ENCODE data around the gene CDKN2D.
A peak's percentile ranks its signal among the peaks of the same experiment; 100 is the strongest.
"Not testable (repeated sequence)": the region's sequence is repeated elsewhere in the genome, so short reads cannot be mapped to it uniquely, and the experiment has no call there.

CDKN2D gene

DNA sequence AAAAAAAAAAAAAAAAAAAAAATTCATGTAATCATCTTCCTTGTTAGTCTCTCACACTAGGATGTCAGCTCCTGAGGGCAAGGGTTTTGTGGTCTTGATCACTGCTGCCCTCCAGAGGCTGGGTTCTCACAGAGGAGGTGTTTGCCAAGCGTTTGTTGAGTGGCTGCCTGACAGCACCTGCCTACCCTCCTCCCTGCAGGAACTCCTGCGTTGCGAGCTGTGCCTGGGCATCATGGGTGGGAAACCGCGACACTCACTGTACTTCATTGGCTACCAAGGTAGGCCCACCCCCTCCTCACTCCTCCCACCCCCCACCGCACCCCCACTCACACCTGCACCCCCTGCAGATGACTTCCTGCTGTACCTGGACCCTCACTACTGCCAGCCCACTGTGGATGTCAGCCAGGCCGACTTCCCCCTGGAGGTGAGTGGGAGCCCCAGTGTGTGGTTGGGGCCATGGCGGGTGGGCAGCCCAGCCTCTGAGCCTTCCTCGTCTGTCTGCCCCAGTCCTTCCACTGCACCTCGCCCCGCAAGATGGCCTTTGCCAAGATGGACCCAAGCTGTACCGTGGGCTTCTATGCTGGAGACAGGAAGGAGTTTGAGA, 17.0 kb downstream of the CDKN2D start:
- no peak for DNase-seq (ENCODE audit: low read depth)

GRCh38 chr19:10551006-10551405, 17.8 kb downstream of the CDKN2D start:
- not testable (repeated sequence) for DNase-seq (ENCODE audit: low read depth)

- DNase-seq (ENCODE audit: low read depth), result no peak
Observed at GRCh38 chr19:10550336-10550735, 18.4 kb downstream of the CDKN2D start.

GRCh38 chr19:10549733-10550132, 19.0 kb downstream of the CDKN2D start:
- no peak for DNase-seq (ENCODE audit: low read depth)

- DNase-seq (ENCODE audit: low read depth), result no peak
Observed at GRCh38 chr19:10548746-10549276, 20.0 kb downstream of the CDKN2D start.

- no peak for DNase-seq (ENCODE audit: low read depth)
Observed at GRCh38 chr19:10546817-10547216, 22.0 kb downstream of the CDKN2D start.

GRCh38 chr19:10544753-10545251, 24.0 kb downstream of the CDKN2D start:
- no peak for DNase-seq (ENCODE audit: low read depth)

DNA sequence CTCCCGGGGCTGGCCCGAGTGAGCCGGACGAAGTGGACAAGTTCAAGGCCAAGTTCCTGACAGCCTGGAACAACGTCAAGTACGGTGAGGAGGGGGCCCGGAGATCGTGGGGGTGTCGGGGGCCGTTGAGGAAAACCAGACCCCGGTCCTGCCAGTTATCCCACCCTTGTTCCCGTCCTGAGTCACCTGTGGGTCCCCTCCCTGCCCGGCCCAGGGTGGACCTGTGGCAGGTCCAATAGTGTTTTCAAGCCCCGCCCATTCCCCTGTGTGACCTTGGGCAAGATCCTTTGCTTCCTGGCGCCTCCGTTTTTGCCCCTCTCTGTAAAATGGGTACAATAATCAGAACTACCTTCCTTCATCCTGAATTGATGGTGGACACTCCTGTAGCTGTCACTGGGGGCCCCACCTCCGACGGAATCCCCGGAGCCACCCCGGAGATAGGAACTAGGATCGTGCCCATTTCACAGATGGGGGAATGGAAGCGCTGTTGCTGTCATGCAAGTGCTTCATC, 24.5 kb downstream of the CDKN2D start:
- no peak for DNase-seq (ENCODE audit: low read depth)

- DNase-seq (ENCODE audit: low read depth), result peak; percentile 76
Observed at GRCh38 chr19:10543420-10544241, 25.1 kb downstream of the CDKN2D start, which contains the start of gene ATG4D. ATG4D (plus strand) TSS chr19:10543904; CDS start chr19:10544091, 187 bp downstream.

DNA sequence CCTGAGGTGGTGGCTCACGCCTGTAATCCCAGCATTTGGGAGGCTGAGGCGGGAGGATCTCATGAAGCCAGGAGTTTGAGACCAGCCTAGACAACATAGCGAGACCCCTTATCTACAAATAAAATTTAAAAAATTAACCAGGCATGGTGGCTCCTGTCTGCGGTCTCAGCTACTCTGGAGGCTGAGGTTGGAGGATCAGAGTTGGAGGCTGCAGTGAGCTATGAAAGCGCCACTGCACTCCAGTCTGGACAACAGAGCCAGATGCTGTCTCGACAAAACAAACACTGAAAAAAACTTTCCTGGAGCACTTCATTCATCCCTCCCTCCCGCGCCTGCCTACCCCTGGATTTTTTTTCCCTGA, 25.7 kb downstream of the CDKN2D start:
- DNase-seq (ENCODE audit: low read depth), result no peak

DNA sequence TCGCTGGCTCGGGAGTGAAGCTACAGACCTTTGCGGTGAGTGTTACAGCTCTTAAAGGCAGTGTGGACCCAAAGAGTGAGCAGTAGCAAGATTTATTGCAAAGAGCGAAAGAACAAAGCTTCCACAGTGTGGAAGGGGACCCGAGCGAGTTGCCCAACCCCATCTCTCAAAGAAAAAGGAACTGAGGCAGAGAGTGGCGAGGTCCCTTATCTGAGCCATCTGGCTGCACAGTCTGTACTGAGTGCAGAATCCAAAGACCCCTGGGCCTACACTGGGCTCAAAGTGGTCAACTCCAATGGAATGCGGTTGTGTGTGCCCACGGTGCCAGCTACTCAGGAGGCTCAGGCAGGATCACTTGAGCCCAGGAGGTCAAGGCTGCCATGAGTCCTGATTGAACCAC, 29.8 kb downstream of the CDKN2D start:
- not testable (repeated sequence) for DNase-seq (ENCODE audit: low read depth)

DNA sequence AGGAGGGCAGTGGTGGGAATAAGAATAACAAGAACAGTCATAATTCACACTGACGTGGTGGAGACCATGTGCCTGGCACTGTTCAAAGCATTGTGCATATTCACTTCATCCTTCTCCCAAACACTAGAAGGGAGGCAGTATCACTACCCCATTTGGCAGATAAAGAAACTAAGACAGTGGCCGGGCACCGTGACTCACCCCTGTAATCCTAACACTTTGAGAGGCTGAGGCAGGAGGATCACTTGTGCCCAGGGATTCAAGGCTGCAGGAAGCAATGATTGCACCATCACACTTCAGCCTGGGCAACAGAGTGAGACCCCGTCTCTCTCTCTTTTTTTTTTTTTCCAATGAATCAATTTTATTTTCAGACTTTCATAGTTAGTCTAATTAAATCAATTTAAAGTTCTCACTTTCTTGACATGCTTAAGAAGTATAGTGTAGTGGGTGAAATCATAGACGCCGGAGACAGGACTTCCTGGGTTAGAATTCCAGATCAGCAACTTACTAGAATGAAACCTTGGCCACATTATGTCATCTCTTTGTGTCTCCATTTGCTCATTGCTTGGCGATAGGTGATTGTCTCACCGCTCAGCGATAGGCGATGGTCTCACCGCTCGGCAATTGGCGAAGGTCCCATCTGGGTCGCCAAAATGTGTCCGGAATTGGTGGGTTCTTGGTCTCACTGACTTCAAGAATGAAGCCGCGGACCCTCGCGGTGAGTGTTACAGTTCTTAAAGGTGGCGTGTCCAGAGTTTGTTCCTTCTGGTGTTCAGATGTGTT, 30.4 kb downstream of the CDKN2D start:
- DNase-seq (ENCODE audit: low read depth), result no peak

GRCh38 chr19:10537668-10538067, 31.1 kb downstream of the CDKN2D start:
- DNase-seq (ENCODE audit: low read depth), result no peak

- DNase-seq (ENCODE audit: low read depth), result no peak
Observed at GRCh38 chr19:10535613-10536012, 33.2 kb downstream of the CDKN2D start.

DNA sequence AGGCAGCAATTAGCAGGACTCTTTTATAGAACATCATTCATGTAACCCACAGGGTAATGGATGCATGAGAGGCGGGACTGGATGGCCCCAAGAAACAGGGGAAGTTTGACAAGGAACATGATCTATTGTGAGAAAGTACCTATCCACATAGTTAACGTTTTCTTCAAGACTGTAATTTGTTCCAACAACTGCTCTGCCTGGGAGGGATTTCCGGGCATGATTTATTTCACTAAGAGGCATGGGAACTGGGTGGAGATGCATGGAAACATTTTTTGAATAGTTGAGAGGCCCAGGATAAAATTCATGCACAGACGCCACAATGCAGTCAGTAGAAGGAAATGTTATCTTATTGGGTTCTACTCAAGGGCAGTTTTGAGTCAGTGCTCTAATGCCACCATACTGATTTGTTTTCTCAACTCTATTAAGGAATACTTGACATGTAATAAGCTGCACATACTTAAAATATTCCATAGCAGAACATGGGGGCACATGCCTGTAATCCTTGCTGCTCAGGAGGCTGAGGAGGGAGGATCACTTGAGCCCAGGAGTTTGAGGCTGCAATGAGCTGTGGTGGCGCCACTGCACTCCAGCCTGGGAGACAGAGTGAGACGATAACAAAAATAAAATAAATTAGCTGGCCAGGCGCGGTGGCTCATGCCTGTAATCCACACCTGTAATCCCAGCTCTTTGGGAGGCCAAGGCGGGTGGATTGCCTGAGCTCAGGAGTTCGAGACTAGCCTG, 35.0 kb downstream of the CDKN2D start:
- DNase-seq (ENCODE audit: low read depth), result no peak

- no peak for DNase-seq (ENCODE audit: low read depth)
Observed at GRCh38 chr19:10532457-10532856, 36.3 kb downstream of the CDKN2D start.

DNA sequence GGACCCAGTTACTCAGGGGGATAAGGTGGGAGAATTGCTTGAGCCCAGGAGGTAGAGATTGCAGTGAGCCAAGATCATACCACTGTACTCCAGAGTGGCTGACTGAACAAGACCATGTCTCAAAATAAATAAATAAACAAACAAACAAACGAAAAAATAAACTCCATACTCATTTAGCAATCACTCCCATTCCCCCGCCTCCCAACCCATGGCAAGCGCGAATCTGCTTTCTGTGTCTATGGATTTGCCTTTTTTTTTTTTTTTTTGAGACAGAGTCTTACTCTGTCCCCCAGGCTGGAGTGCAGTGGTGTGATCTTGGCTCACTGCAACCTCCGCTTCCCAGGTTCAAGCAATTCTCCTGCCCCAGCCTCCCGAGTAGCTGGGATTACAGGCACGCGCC, 41.9 kb downstream of the CDKN2D start:
- not testable (repeated sequence) for DNase-seq (ENCODE audit: low read depth)

DNA sequence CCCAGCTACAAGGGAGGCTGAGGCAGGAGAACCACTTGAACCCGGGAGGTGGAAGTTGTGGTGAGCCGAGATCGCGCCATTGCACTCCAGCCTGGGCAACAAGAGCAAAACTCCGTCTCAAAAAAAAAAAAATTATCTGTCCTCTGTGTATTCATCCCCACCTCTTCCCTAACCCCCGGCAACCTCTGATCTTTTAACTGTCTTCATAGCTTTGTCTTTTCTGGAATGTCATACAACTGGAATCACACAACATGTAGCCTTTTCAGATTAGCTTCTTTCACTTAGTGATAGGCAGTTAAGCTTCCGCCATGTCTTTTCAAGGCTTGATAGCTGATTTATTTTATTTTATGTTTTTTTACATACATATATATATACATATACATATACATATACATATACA, 43.1 kb downstream of the CDKN2D start:
- no peak for DNase-seq (ENCODE audit: low read depth)

GRCh38 chr19:10523135-10523636, 45.6 kb downstream of the CDKN2D start:
- DNase-seq (ENCODE audit: low read depth), result no peak

- DNase-seq (ENCODE audit: low read depth), result no peak
Observed at GRCh38 chr19:10521461-10522171, 47.2 kb downstream of the CDKN2D start.

Data from T follicular helper cell (primary cell).